GM21723 (cell line): Measurements from ENCODE around the gene MPLKIP.
"Not testable (repeated sequence)": the region's sequence is repeated elsewhere in the genome, so short reads cannot be mapped to it uniquely, and the experiment has no call there.

ENCODE experiments used
- ATAC-seq: cut with Tn5 transposase; IDR thresholded peaks from one replicate; pipeline ENCODE4 v1.9.1; 2021; ENCODE audit warnings: mild to moderate bottlenecking, moderate library complexity; ENCODE audit not compliant: unreplicated experiment

MPLKIP gene

DNA sequence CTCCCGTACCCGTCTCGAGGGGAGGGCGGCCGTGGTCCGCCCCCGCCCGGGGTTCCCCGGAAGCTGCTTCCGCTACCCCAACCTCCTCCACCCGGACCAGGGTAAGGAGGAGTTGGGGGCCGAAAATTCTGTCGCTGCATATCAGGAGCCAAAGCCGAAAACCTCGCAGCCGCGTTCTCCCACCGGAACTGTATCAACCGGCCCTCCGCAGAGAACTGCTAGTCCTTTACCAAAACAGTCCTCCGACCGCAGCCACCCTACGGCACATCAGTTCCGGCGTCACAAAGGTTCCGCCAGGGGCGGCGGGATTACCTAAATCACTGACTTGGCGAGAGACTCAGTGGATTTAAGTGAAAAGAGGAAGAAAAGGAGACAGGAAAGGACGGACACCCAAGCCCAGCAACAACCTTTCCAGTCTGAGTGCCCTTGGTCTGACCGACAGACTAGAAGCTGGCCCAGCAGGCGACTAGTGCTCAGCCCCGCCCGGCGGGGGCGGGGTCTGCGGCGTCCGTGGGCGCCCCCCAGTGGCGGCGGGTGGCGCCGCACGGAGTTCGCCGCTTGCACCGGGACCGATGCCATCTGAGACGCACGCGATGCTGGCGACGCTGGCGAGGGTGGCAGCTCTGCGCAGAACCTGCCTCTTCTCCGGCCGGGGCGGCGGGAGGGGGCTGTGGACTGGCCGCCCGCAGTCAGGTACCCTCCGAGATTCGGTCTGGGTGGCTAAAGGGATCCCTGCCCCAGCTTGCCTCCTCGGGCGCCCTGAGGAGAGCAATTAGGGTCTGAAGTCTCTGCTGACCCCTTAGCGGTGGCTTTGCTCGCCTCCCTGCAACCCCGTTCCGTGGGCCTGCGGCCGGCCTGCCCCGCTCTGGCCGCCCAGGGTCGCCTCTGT lies at the start of gene MPLKIP, which contains the start of gene SUGCT:
Gene MPLKIP, minus strand, starts transcription at position 195 of the 889 bp plus-strand sequence. Its CDS starts 55 bp downstream, at position 140.
Gene SUGCT, plus strand, starts transcription at position 578 of the 889 bp plus-strand sequence.
- peak; percentile 88 for ATAC-seq

DNA sequence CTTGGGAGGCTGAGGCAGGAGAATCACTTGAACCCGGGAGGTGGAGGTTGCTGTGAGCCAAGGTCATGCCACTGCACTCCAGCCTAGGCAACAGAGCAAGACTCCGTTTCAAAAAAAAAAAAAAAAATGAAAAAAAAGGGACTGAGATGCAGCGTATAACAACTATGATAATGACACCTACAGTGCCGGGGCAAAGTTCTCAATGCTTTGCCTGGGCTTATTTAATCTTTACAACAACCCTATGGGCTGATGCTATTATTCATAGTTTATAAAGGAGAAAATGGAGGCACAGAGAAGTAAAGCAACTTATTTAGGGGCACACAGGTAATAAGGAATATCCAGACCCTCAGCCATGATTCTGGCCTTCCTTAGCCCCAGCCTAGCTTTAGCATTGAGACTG lies 48.0 kb upstream of the MPLKIP start:
- no peak for ATAC-seq

GRCh38 chr7:40177071-40177470 lies 42.6 kb upstream of the MPLKIP start:
- ATAC-seq, result no peak

- no peak for ATAC-seq
These were observed 41.5 kb upstream of the MPLKIP start for GRCh38 chr7:40175725-40176510.

DNA sequence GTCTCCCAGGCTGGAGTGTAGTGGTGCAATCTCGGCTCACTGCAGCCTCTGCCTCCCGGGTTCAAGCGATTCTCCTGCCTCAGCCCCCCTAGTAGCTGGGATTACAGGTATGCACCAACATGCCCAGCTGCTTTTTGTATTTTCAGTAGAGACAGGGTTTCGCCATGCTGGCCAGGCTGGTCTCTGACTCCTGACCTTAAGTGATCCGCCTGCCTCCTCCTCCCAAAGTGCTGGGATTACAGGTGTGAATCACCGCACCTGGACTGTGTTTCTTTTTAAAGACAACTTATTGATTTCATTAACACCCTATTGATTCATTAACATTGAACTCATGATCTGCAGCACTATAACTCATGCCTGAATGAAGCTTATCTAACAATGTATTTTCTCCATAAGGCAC lies 40.8 kb upstream of the MPLKIP start:
- not testable (repeated sequence) for ATAC-seq

- ATAC-seq, result not testable (repeated sequence)
These were observed 38.7 kb upstream of the MPLKIP start for GRCh38 chr7:40173121-40173520.

- not testable (repeated sequence) for ATAC-seq
These were observed 33.8 kb upstream of the MPLKIP start for GRCh38 chr7:40168266-40168665.

DNA sequence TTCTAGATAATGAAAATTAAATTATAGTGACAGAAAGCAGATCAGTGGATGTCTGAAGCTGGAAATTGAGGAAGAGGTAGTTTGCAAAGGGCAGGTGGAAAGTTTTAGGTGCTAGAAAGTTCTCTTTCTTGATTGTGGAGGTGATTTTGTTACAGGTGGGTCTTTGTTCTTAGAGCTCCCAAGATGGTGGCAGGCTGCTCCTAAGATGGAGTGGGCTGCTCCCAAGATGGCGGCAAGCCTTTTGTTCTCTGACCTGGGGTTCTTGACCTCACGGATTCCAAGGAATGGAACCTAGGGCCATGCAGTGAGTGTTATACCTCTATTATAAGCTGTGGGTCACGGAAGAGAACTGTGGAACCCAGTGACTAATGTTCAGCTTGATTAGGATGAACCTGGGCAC lies 32.9 kb upstream of the MPLKIP start:
- no peak for ATAC-seq

DNA sequence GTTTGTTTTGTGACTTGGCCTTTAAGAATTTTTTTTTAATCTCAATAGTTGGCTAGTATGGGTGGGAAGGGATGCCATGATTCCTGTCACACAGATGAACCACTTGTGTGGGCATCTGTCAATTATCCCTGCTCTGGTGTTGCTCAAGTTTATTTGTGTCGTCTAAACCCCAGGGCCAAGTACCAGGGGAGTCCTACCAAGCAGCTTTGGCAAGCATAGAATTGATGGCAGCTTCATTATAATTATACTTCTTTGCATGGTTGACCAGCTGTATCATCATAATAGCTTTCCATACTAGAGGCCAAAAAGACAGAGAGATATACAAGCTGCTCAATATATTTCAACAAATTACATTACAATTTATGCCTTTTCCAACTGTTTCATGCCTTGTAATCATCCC lies 30.8 kb upstream of the MPLKIP start:
- no peak for ATAC-seq

DNA sequence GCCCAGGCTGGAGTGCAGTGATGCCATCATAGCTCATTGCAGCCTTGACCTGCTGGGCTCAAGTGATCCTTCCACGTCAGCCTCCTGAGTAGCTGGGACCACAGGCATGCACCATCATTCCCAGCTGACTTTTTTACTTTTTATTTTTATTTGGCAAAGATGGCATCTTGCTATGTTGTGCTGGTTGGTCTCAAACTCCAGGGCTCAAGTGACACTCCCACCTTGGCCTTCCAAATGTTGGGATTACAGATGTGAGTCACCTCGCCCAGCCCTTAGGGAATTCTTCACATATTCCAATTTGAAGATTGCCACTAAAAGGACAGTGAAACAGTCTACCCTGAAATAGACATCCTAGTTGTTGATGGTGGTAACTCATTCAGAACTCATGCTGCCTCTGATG lies 28.1 kb upstream of the MPLKIP start:
- ATAC-seq, result no peak

- ATAC-seq, result no peak
These were observed 22.6 kb upstream of the MPLKIP start for GRCh38 chr7:40156988-40157387.

GRCh38 chr7:40151504-40151903 lies 17.1 kb upstream of the MPLKIP start:
- ATAC-seq, result no peak

- ATAC-seq, result no peak
These were observed 14.2 kb upstream of the MPLKIP start for GRCh38 chr7:40148671-40149070.

- ATAC-seq, result not testable (repeated sequence)
These were observed 13.8 kb upstream of the MPLKIP start for GRCh38 chr7:40148247-40148580.

DNA sequence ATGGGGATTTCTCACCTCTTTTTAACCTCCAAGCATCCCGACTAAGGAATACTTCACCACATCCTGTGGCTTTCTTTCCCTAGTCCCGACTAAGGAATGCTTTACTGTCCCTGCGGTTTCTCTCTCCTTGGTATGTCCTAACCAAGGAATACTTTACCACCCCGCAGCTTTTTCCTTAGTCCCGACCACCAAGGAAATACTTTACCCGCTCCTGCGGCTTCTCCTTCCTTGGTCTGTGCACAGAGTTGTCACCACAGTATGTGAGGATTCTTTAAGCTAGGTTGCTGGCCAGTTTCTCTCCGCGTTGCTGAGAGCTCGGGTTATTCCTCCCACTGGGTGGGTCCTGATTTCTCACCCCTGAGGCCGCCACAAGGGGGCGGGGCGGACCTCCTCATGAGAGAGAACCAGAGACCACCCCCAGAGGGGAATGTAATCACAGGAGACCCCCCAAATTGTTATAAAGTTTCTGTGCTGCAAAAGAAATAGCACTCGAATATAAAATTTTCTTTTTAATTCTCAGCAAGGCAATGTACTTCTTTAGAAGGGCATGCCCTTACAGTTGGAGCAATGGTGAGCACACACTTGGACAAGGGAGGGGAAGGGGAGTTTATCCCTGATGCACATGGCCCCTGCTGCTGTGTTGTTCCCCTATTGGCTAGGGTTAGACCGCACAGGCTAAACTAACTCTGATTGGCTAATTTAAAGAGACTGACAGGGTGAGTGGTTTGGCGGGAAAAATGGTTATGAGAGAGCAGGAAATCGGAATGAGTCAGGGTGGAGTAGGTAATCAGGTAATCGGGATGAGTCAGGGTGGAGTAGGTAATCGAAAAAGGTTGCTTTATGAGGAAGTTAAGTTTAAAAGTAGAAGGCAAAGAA lies 13.2 kb upstream of the MPLKIP start:
- no peak for ATAC-seq

DNA sequence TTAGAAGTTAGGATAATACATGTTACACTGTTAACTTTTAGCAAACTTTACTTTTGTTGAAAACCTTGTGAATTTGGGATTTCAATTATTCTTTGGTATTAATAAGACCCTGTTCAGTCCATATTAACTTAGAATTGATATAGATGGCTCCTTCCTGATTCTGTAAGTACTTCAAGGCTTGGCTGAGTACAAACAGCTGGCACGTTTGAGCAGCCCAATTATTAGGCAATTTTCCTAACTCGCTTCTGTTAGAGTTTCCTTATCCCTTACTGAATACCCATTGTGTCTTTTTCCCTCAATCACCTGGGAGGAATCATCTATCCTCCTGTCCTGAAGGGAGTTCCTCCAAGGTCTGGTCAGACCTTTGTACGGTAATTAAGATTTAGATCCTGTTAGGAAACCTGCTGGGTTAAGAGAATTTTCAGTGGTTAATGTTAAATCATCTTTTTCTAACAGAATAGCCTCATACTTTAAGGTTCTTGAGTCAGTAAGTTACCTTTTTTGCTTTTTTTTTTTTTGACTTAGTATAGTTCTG lies 11.2 kb upstream of the MPLKIP start:
- not testable (repeated sequence) for ATAC-seq

DNA sequence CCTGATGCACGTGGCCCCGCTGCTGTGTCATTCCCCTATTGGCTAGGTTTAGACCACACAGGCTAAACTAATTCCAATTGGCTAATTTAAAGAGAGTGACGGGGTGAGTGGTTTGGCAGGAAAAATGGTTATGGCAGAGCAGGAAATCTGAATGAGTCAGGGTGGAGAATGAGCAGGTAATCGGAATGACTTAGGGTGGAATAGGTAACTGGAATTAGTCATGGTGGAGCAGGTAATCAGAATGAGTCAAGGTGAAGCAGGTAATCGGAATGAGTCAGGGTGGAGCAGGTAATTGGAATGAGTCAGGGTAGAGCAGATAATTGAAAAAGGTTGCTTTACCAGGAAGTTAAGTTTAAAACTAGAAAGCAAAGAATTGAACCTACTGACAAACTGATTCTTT lies 7.5 kb upstream of the MPLKIP start:
- not testable (repeated sequence) for ATAC-seq

GRCh38 chr7:40139891-40140290 lies 5.5 kb upstream of the MPLKIP start:
- ATAC-seq, result not testable (repeated sequence)

- no peak for ATAC-seq
These were observed 4.6 kb upstream of the MPLKIP start for GRCh38 chr7:40138973-40139372.

GRCh38 chr7:40137563-40137962 lies 3.1 kb upstream of the MPLKIP start:
- no peak for ATAC-seq

DNA sequence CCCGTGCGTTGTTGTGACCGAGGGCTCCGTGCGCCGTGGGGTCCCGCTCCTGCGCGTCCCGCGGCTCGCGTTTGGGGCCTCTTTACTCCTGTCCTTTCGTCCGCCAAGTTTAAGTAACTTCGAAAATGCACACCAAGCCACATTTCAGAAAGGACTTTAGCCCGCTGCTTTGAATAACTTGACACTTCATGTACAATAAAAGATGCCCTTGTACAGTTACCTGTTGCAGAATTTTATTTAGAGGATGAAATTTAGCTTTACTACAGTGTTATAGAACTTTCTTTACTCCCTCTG lies 842 bp upstream of the MPLKIP start:
- no peak for ATAC-seq
